WTC11 (cell line): ENCODE data around the gene ERMP1.
"Not testable (repeated sequence)": the region's sequence is repeated elsewhere in the genome, so short reads cannot be mapped to it uniquely, and the experiment has no call there.

Experiments
- CTCF ChIP-seq: fragments of 200-600 bp; IDR thresholded peaks from 2 replicates; pipeline ENCODE4 v1.8.0; 2022; ENCODE audit warnings: antibody characterized with exemption
- TCF7 ChIP-seq: sonication (generic); formaldehyde crosslinking; IDR thresholded peaks from 2 replicates; pipeline ENCODE4 v1.8.0; 2022; ENCODE audit warnings: mild to moderate bottlenecking, low read depth, missing genetic modification reagents, moderate library complexity
- TEAD4 ChIP-seq: sonication (generic); formaldehyde crosslinking; IDR thresholded peaks from 2 replicates; pipeline ENCODE4 v1.8.0; 2022; ENCODE audit warnings: mild to moderate bottlenecking, missing genetic modification reagents
- ZNF232 ChIP-seq: sonication (generic); formaldehyde crosslinking; IDR thresholded peaks from 2 replicates; pipeline ENCODE4 v1.8.0; 2022; ENCODE audit warnings: mild to moderate bottlenecking, missing genetic modification reagents

- not testable (repeated sequence) for TF ChIP-seq TEAD4; CTCF; ZNF232 (CRISPR knock-in tag); TCF7
Observed at GRCh38 chr9:5783420-5783819, 49.5 kb downstream of the ERMP1 start.
